ENCODE measurements around the gene C1orf50. TPM values are rescaled to one million over a fixed set of nuclear protein-coding genes. Genes with fewer than 3 reads are reported as not detected.

Gene C1orf50
- total and polyA plus RNA-seq, 2 donors (not counting 3 experiments of a cell fraction or from before 2014, with no cell fraction given): 4.8 to 7.4 TPM

DNA sequence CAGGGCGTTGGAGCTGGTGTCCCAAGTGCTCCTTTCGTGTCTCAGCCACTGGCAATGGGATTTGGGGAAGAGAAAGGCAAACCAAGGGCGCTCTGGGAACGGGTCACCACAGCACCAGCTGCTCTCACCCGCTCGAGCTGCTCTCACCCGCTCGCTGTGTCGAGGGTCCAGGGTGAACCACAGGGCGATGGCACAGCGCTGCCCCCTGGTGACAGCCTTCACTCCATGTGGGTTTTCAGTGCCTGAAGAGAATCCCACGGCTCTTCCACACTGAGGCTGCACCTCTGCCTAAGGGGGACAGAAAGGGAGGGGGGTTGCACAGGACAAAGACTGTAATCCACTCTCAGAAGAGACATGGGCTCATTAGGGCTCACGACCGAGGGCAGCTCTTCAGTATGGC, 19.9 kb upstream of the C1orf50 start:
- dilution Hi-C loops (cut with MboI; ENCODE audit: extremely low pct_ligation_motif_present, low sequenced_read_pairs): no loop called here

DNA sequence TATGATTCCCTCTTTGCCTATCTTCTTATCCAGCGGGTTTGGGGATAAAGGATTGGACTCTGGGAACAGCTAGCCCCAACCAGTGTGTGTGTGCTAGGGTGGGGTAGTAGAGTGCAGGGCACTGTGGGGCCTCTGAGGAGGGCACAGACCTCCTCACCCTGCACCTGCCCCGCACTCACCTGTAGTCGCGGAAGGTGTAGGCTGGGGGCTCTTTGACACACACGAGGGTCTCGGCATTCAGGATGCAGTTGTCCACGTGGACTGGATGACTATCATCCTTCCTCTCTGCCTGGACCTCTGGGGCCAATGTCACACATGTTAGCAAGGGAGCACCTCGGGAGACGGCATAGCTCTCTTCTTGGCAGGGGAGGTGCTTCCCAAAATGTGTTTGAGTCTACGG, 19.0 kb upstream of the C1orf50 start:
- Histone ChIP-seq H3K4me1 (ENCODE audit: control insufficient read depth, extremely low read depth, insufficient read depth, low read length) (no peaks in the 10 kb centered on the region), H3K9me1 (replicated peaks; ENCODE audit: control insufficient read depth, extremely low read depth, insufficient read depth, low read length) (no peaks in the 10 kb centered on the region), H2AFZ (ENCODE audit: low read depth, low read length) (no peak overlapping the region), H3K36me3 (ENCODE audit: control insufficient read depth in 2 of 2, extremely low read depth in 1 of 2, insufficient read depth in 2 of 2, low read length in 2 of 2) (peaks cover 12 to 48% of the 10 kb centered on the region in 2 experiments), H4K20me1 (replicated peaks; ENCODE audit: control insufficient read depth, extremely low read depth, insufficient read depth, low read length) (no peaks in the 10 kb centered on the region), H3K9ac (replicated peaks; ENCODE audit: extremely low read depth, insufficient read depth, low read length) (no peak overlapping the region), H3K27ac (ENCODE audit: insufficient read depth, low read depth, low read length) (no peak overlapping the region), H3K79me2 (ENCODE audit: control insufficient read depth, insufficient read depth, low read length) (no peaks in the 10 kb centered on the region), H3K4me3 (replicated peaks in 1 of 3; ENCODE audit: insufficient read depth in 1 of 3, low read depth in 1 of 3, low read length in 3 of 3) (no peak overlapping the region), H3K9me3 (replicated peaks; ENCODE audit: control insufficient read depth, insufficient read depth, low read length) (no peaks in the 10 kb centered on the region), H3K4me2 (ENCODE audit: insufficient read depth, low read length) (no peak overlapping the region), H3K27me3 (ENCODE audit: control insufficient read depth in 2 of 2, insufficient read depth in 2 of 2, low read length in 2 of 2) (no peaks in the 10 kb centered on the region)
- intact Hi-C loops (cut with micrococcal nuclease) (no loop called here), dilution Hi-C loops (cut with MboI; ENCODE audit: extremely low pct_ligation_motif_present, low sequenced_read_pairs) (no loop called here)
- FAIRE-seq (no peak), DNase-seq (ENCODE audit: low read depth, low spot score) (no peak)
- no peak for TF ChIP-seq POLR2A (IDR thresholded peaks at IDR 0.05; ENCODE audit: low read depth, low read length)
- TF ChIP-seq, protein P1, sequence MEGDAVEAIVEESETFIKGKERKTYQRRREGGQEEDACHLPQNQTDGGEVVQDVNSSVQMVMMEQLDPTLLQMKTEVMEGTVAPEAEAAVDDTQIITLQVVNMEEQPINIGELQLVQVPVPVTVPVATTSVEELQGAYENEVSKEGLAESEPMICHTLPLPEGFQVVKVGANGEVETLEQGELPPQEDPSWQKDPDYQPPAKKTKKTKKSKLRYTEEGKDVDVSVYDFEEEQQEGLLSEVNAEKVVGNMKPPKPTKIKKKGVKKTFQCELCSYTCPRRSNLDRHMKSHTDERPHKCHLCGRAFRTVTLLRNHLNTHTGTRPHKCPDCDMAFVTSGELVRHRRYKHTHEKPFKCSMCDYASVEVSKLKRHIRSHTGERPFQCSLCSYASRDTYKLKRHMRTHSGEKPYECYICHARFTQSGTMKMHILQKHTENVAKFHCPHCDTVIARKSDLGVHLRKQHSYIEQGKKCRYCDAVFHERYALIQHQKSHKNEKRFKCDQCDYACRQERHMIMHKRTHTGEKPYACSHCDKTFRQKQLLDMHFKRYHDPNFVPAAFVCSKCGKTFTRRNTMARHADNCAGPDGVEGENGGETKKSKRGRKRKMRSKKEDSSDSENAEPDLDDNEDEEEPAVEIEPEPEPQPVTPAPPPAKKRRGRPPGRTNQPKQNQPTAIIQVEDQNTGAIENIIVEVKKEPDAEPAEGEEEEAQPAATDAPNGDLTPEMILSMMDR (IDR thresholded peaks at IDR 0.05; ENCODE audit: extremely low read depth in 1 of 2, insufficient read depth in 1 of 2, low read depth in 1 of 2, low read length in 2 of 2): no peak
- no peak for TF ChIP-seq JUN (IDR thresholded peaks at IDR 0.05; ENCODE audit: borderline replicate concordance, insufficient read depth, insufficient read length, low read depth)
- TF ChIP-seq MYC (IDR thresholded peaks at IDR 0.05; ENCODE audit: low read depth, low read length): no peak
- TF ChIP-seq EZH2 (IDR thresholded peaks at IDR 0.05; ENCODE audit: borderline replicate concordance, low read depth, low read length, severe bottlenecking): no peak
- TF ChIP-seq FOS (IDR thresholded peaks at IDR 0.05; ENCODE audit: borderline replicate concordance, insufficient read depth, low read length): no peak
- TF ChIP-seq POLR2AphosphoS5 (IDR thresholded peaks at IDR 0.05; ENCODE audit: insufficient read depth, low read depth, low read length): no peak
- TF ChIP-seq, protein P2, sequence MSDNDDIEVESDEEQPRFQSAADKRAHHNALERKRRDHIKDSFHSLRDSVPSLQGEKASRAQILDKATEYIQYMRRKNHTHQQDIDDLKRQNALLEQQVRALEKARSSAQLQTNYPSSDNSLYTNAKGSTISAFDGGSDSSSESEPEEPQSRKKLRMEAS (IDR thresholded peaks at IDR 0.05; ENCODE audit: insufficient read depth, insufficient read length): no peak
- TF ChIP-seq GATA2 (IDR thresholded peaks at IDR 0.05; ENCODE audit: insufficient read depth, insufficient read length, low read depth, low read length): no peak
- BruUV-seq (replicated peaks): no TSS peak
- CTCF ChIA-PET: interaction anchor here (0.6 to 3.0 kb wide), 7 partner anchors 8 to 404 kb away, joined by 3 to 18 read pairs (median 8); partner anchors contain the start of gene CLDN19
- POLR2A ChIA-PET: no interaction called here

More for the DNA sequence above, 19.9 kb upstream of the C1orf50 start:
- ChIA-PET POLR2A (no interaction called here), CTCF (interaction anchor here (0.7 to 6.1 kb wide), 9 partner anchors 9 to 601 kb away, joined by 3 to 79 read pairs (median 7); partner anchors contain the start of gene YBX1)
- Histone ChIP-seq H3K79me2 (ENCODE audit: control insufficient read depth, insufficient read depth, low read length) (no peaks in the 10 kb centered on the region), H3K27ac (ENCODE audit: insufficient read depth, low read depth, low read length) (no peak overlapping the region), H3K9me3 (replicated peaks; ENCODE audit: control insufficient read depth, insufficient read depth, low read length) (no peaks in the 10 kb centered on the region), H3K4me3 (replicated peaks in 1 of 3; ENCODE audit: insufficient read depth in 1 of 3, low read depth in 1 of 3, low read length in 3 of 3) (no peak overlapping the region), H3K4me1 (ENCODE audit: control insufficient read depth, extremely low read depth, insufficient read depth, low read length) (no peaks in the 10 kb centered on the region), H3K36me3 (ENCODE audit: control insufficient read depth in 2 of 2, extremely low read depth in 1 of 2, insufficient read depth in 2 of 2, low read length in 2 of 2) (peaks cover 6 to 42% of the 10 kb centered on the region in 2 experiments), H3K9me1 (replicated peaks; ENCODE audit: control insufficient read depth, extremely low read depth, insufficient read depth, low read length) (no peaks in the 10 kb centered on the region), H2AFZ (ENCODE audit: low read depth, low read length) (no peak overlapping the region), H3K27me3 (ENCODE audit: control insufficient read depth in 2 of 2, insufficient read depth in 2 of 2, low read length in 2 of 2) (no peaks in the 10 kb centered on the region), H4K20me1 (replicated peaks; ENCODE audit: control insufficient read depth, extremely low read depth, insufficient read depth, low read length) (no peaks in the 10 kb centered on the region), H3K9ac (replicated peaks; ENCODE audit: extremely low read depth, insufficient read depth, low read length) (no peak overlapping the region), H3K4me2 (ENCODE audit: insufficient read depth, low read length) (no peak overlapping the region)
- no TSS peak for BruUV-seq (replicated peaks)
- intact Hi-C loops (cut with micrococcal nuclease): loop anchor here (1.0 to 2.0 kb wide), 2 partner anchors 169 to 402 kb away; no protein-coding TSS in a partner anchor
- no peak for FAIRE-seq
- TF ChIP-seq, protein P2 (IDR thresholded peaks at IDR 0.05; ENCODE audit: insufficient read depth, insufficient read length): no peak
- no peak for TF ChIP-seq POLR2A (IDR thresholded peaks at IDR 0.05; ENCODE audit: low read depth, low read length)
- TF ChIP-seq, protein P1 (IDR thresholded peaks at IDR 0.05; ENCODE audit: extremely low read depth in 1 of 2, insufficient read depth in 1 of 2, low read depth in 1 of 2, low read length in 2 of 2): peak; percentile 52 to 78
- DNase-seq (ENCODE audit: low read depth, low spot score): peak; percentile 22

All from endothelial cell of umbilical vein (primary cell).